Endothelial cell of umbilical vein (primary cell): Measurements from ENCODE around the gene EOGT. TPM values are rescaled to one million over a fixed set of nuclear protein-coding genes. Genes with fewer than 3 reads are reported as not detected.

Experiments
- BruUV-seq: library from RNA; stranded (reverse); fragments of 400-500 nt; replicated peaks from 2 replicates; lab custom pipeline; 2021; lab: Mats Ljungman, UMichigan
- CTCF ChIA-PET: fragments of 300-600, 350-600 bp; sonication (Branson Sonifier 250); formaldehyde crosslinking; loops from one replicate; lab custom pipeline; 2021; ENCODE audit warnings: antibody characterized with exemption, inconsistent platforms; lab: Charles Lee
- POLR2A ChIA-PET: fragments of 300-600, 350-600 bp; sonication (Branson Sonifier 250); formaldehyde crosslinking; loops from one replicate; lab custom pipeline; 2021; ENCODE audit warnings: antibody characterized with exemption, inconsistent platforms; lab: Charles Lee
- DNase-seq: peaks from one replicate; pipeline ENCODE4 v3.0.0-alpha.2; 2011; ENCODE audit warnings: low read depth, low spot score
- FAIRE-seq: peaks from 2 replicates; lab custom pipeline; 2011; peaks lifted over from hg19 to GRCh38; lab: Jason Lieb, UNC
- H2AFZ ChIP-seq: 2 replicates; pipeline ENCODE4 v1.6.0; 2012; ENCODE audit warnings: low read depth, low read length, control low read depth, inconsistent platforms
- H3K27ac ChIP-seq: 2 replicates; pipeline ENCODE4 v1.5.1; 2011; ENCODE audit warnings: low read depth, mild to moderate bottlenecking, control low read depth, low read length, moderate library complexity; ENCODE audit not compliant: insufficient read depth
- H3K27me3 ChIP-seq, 2 experiments: 2 replicates each; pipeline versions ENCODE4 v1.6.0 to v1.6.1; 2011; ENCODE audit warnings: low read length in 2 of 2, mixed read lengths in 1 of 2; ENCODE audit not compliant: control insufficient read depth in 2 of 2, insufficient read depth in 2 of 2
- H3K36me3 ChIP-seq, 2 experiments: 2 replicates in 1 of 2; 3 replicates in 1 of 2; pipeline ENCODE4 v1.5.1; 2011; ENCODE audit warnings: low read length in 2 of 2, mild to moderate bottlenecking in 1 of 2, moderate library complexity in 1 of 2; ENCODE audit not compliant: control insufficient read depth in 2 of 2, insufficient read depth in 2 of 2; ENCODE audit errors: extremely low read depth in 1 of 2
- H3K4me1 ChIP-seq: 3 replicates; pipeline ENCODE4 v1.5.1; 2011; ENCODE audit warnings: mild to moderate bottlenecking, low read length; ENCODE audit not compliant: control insufficient read depth, insufficient read depth; ENCODE audit errors: extremely low read depth
- H3K4me2 ChIP-seq: 2 replicates; pipeline ENCODE4 v1.6.1; 2011; ENCODE audit warnings: low read length, control low read depth, mixed read lengths; ENCODE audit not compliant: insufficient read depth
- H3K4me3 ChIP-seq, 3 experiments: fragments of 200-600 bp in 1 of 3; sonication (generic), shearing (Covaris generic) in 1 of 3; replicated peaks in 1 of 3; 2 replicates each; pipeline ENCODE4 v1.5.1; 2011 to 2016; ENCODE audit warnings: control low read depth in 3 of 3, low read length in 3 of 3, mild to moderate bottlenecking in 2 of 3, inconsistent platforms in 1 of 3, low read depth in 1 of 3, moderate library complexity in 1 of 3; ENCODE audit not compliant: insufficient read depth in 1 of 3
- H3K79me2 ChIP-seq: 2 replicates; pipeline ENCODE4 v1.6.0; 2012; ENCODE audit warnings: low read length, inconsistent platforms; ENCODE audit not compliant: control insufficient read depth, insufficient read depth
- H3K9ac ChIP-seq: replicated peaks from 2 replicates; pipeline ENCODE3; 2011; ENCODE audit warnings: low read length, control low read depth; ENCODE audit not compliant: insufficient read depth; ENCODE audit errors: extremely low read depth
- H3K9me1 ChIP-seq: replicated peaks from 3 replicates; pipeline ENCODE4 v1.6.0; 2011; ENCODE audit warnings: mild to moderate bottlenecking, low read length; ENCODE audit not compliant: control insufficient read depth, insufficient read depth; ENCODE audit errors: extremely low read depth
- H3K9me3 ChIP-seq: replicated peaks from 2 replicates; pipeline ENCODE4 v1.5.1; 2012; ENCODE audit warnings: low read length, inconsistent platforms; ENCODE audit not compliant: control insufficient read depth, insufficient read depth
- H4K20me1 ChIP-seq: replicated peaks from 2 replicates; pipeline ENCODE3; 2011; ENCODE audit warnings: mild to moderate bottlenecking, low read length; ENCODE audit not compliant: control insufficient read depth, insufficient read depth; ENCODE audit errors: extremely low read depth
- EZH2 ChIP-seq: IDR thresholded peaks from 2 replicates; pipeline ENCODE4 v1.6.1; 2012; ENCODE audit warnings: borderline replicate concordance, low read depth, mild to moderate bottlenecking, moderate library complexity, low read length, inconsistent platforms; ENCODE audit not compliant: severe bottlenecking
- FOS ChIP-seq: IDR thresholded peaks from 2 replicates; pipeline ENCODE4 v1.6.1; 2011; ENCODE audit warnings: mild to moderate bottlenecking, low read length, moderate library complexity, borderline replicate concordance; ENCODE audit not compliant: insufficient read depth
- GATA2 ChIP-seq: IDR thresholded peaks from 2 replicates; pipeline ENCODE4 v1.7.0; 2011; ENCODE audit warnings: low read depth, mild to moderate bottlenecking, moderate library complexity, mixed read lengths, low read length; ENCODE audit not compliant: insufficient read length, insufficient read depth
- JUN ChIP-seq: IDR thresholded peaks from 2 replicates; pipeline ENCODE4 v1.6.1; 2011; ENCODE audit warnings: borderline replicate concordance, low read depth; ENCODE audit not compliant: insufficient read length, insufficient read depth
- MYC ChIP-seq: IDR thresholded peaks from one replicate; pipeline ENCODE4 v1.6.1; 2011; ENCODE audit warnings: mild to moderate bottlenecking, low read depth, low read length
- POLR2A ChIP-seq: IDR thresholded peaks from 2 replicates; pipeline ENCODE4 v1.6.1; 2012; ENCODE audit warnings: low read depth, mild to moderate bottlenecking, control low read depth, low read length
- POLR2AphosphoS5 ChIP-seq: IDR thresholded peaks from 2 replicates; pipeline ENCODE4 v1.6.1; 2012; ENCODE audit warnings: low read depth, mild to moderate bottlenecking, control low read depth, low read length, moderate library complexity; ENCODE audit not compliant: insufficient read depth
- dilution Hi-C: fragments of 300-500 bp; cut with MboI; formaldehyde crosslinking; loops from one replicate; pipeline ENCODE4 v1.15.0; 2019; ENCODE audit warnings: low sequenced_read_pairs; ENCODE audit not compliant: extremely low pct_ligation_motif_present
- intact Hi-C: fragments of 100-400 bp; cut with micrococcal nuclease; formaldehyde crosslinking; loops from one replicate; pipeline ENCODE4 v1.10.0; 2022
- polyA plus RNA-seq, 4 experiments: library from polyadenylated mRNA; depleted of rRNA in 3 of 4; stranded (reverse) in 3 of 4; unstranded in 1 of 4; fragments of >200 nt; gene quantifications; 2 replicates each; pipeline versions ENCODE4 v1.2.1 to v1.2.3, GENCODE V29; 2011 to 2012; ENCODE audit warnings: missing spikeins in 1 of 4
- total RNA-seq: library from RNA; stranded (reverse); gene quantifications from 2 replicates; pipeline ENCODE4 v1.2.3, GENCODE V29; 2021
- TF ChIP-seq, protein P1 (sequence below), 2 donors: IDR thresholded peaks; 1 replicate in 1 of 2; 2 replicates in 1 of 2; pipeline ENCODE4 v1.5.1; 2011; ENCODE audit warnings: low read length in 2 of 2, mild to moderate bottlenecking in 2 of 2, moderate library complexity in 2 of 2, control low read depth in 1 of 2, inconsistent platforms in 1 of 2, low read depth in 1 of 2; ENCODE audit not compliant: insufficient read depth in 1 of 2; ENCODE audit errors: extremely low read depth in 1 of 2
- TF ChIP-seq, protein P2 (sequence below): IDR thresholded peaks from 2 replicates; pipeline ENCODE4 v1.6.1; 2011; ENCODE audit not compliant: insufficient read depth, insufficient read length

Gene EOGT
- total and polyA plus RNA-seq, 2 donors (not counting 3 experiments of a cell fraction or from before 2014, with no cell fraction given): 35.6 to 99.4 TPM

DNA sequence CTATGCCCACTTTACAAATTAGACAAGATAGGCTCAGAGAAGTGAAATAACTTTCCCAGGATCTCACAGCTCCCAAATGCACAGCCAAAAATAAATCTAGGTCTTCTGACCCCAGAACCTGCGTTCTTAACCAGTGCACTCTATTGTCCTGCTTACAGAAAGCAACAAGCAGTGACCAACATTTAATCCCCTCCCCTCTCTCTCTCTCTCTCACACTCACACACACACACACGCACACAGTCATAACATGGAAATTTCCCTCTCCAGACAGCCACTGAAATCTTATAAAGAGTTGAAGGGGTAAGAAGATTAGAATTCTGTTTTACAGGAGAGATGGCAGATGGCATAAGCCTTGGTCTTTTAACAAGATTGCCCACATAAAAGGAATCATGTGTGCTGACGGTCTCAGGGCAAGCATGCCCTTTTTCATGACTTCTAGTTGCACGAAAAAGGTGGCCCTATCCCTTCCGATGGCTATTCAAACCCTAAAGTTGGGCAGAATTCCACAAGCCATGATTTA is 29.4 kb downstream of the EOGT start:
- Histone ChIP-seq H3K79me2 (no peaks in the 10 kb centered on the region), H4K20me1 (no peaks in the 10 kb centered on the region), H2AFZ (no peak overlapping the region), H3K36me3 (peaks cover 42 to 44% of the 10 kb centered on the region in 2 experiments), H3K9me1 (no peaks in the 10 kb centered on the region), H3K4me3 (no peak overlapping the region), H3K9me3 (no peaks in the 10 kb centered on the region), H3K27ac (no peak overlapping the region), H3K4me1 (no peaks in the 10 kb centered on the region), H3K4me2 (no peak overlapping the region), H3K9ac (no peak overlapping the region), H3K27me3 (no peaks in the 10 kb centered on the region)
- ChIA-PET CTCF (no interaction called here), POLR2A (no interaction called here)
- dilution Hi-C loops: no loop called here
- no peak for FAIRE-seq
- BruUV-seq: no TSS peak
- TF ChIP-seq GATA2: no peak
- no peak for TF ChIP-seq POLR2AphosphoS5
- TF ChIP-seq, protein P1, sequence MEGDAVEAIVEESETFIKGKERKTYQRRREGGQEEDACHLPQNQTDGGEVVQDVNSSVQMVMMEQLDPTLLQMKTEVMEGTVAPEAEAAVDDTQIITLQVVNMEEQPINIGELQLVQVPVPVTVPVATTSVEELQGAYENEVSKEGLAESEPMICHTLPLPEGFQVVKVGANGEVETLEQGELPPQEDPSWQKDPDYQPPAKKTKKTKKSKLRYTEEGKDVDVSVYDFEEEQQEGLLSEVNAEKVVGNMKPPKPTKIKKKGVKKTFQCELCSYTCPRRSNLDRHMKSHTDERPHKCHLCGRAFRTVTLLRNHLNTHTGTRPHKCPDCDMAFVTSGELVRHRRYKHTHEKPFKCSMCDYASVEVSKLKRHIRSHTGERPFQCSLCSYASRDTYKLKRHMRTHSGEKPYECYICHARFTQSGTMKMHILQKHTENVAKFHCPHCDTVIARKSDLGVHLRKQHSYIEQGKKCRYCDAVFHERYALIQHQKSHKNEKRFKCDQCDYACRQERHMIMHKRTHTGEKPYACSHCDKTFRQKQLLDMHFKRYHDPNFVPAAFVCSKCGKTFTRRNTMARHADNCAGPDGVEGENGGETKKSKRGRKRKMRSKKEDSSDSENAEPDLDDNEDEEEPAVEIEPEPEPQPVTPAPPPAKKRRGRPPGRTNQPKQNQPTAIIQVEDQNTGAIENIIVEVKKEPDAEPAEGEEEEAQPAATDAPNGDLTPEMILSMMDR (IDR thresholded peaks at IDR 0.05; ENCODE audit: extremely low read depth in 1 of 2, insufficient read depth in 1 of 2, low read depth in 1 of 2, low read length in 2 of 2): no peak
- TF ChIP-seq JUN: no peak
- TF ChIP-seq MYC: no peak
- TF ChIP-seq, protein P2, sequence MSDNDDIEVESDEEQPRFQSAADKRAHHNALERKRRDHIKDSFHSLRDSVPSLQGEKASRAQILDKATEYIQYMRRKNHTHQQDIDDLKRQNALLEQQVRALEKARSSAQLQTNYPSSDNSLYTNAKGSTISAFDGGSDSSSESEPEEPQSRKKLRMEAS: no peak
- TF ChIP-seq EZH2: no peak
- TF ChIP-seq POLR2A: no peak
- no peak for TF ChIP-seq FOS
- intact Hi-C loops: no loop called here
- DNase-seq: no peak
